ENCODE data around the gene PIM2.
"Not testable (repeated sequence)": the region's sequence is repeated elsewhere in the genome, so short reads cannot be mapped to it uniquely, and the experiment has no call there.

DNA sequence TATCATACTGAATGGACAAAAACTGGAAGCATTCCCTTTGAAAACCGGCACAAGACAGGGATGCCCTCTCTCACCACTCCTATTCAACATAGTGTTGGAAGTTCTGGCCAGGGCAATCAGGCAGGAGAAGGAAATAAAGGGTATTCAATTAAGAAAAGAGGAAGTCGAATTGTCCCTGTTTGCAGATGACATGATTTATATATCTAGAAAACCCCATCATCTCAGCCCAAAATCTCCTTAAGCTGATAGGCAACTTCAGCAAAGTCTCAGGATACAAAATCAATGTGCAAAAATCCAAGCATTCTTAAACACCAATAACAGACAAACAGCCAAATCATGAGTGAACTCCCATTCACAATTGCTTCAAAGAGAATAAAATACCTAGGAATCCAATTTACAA lies 46.8 kb downstream of the PIM2 start:
- not testable (repeated sequence) for TF ChIP-seq POLR2AphosphoS5 (IDR thresholded peaks at IDR 0.05; ENCODE audit: borderline replicate concordance, low read depth, low read length); FOXP2 (optimal IDR thresholded peaks at IDR 0.05; ENCODE audit: control extremely low read depth, extremely low read length, insufficient read depth)
